ENCODE results near the gene NVL.

- TF ChIP-seq CHD2 (IDR thresholded peaks at IDR 0.05; ENCODE audit: low read length, partially characterized antibody) (no peak), MAZ (IDR thresholded peaks at IDR 0.05; ENCODE audit: borderline replicate concordance, low read depth, low read length) (no peak), SMC3 (IDR thresholded peaks at IDR 0.05) (no peak)
These were observed 91.8 kb downstream of the NVL start for GRCh38 chr1:224238212-224238611.

Measured in A549 (cell line).